GM18520 (cell line): Measurements from ENCODE around the gene CHST11.

ENCODE experiments used
- ATAC-seq: cut with Tn5 transposase; IDR thresholded peaks from one replicate; pipeline ENCODE4 v1.9.1; 2021; ENCODE audit not compliant: unreplicated experiment

Gene CHST11

GRCh38 chr12:104502217-104502616 lies 45.5 kb downstream of the CHST11 start:
- no peak for ATAC-seq

GRCh38 chr12:104502638-104503037 lies 45.9 kb downstream of the CHST11 start:
- no peak for ATAC-seq

- ATAC-seq, result no peak
These were observed 46.4 kb downstream of the CHST11 start for GRCh38 chr12:104503191-104503590.

GRCh38 chr12:104504146-104504545 lies 47.4 kb downstream of the CHST11 start:
- no peak for ATAC-seq

GRCh38 chr12:104505095-104505818 lies 48.5 kb downstream of the CHST11 start:
- ATAC-seq, result peak; percentile 97

GRCh38 chr12:104506676-104507401 lies 50.1 kb downstream of the CHST11 start:
- no peak for ATAC-seq

- no peak for ATAC-seq
These were observed 50.9 kb downstream of the CHST11 start for GRCh38 chr12:104507672-104508071.

- ATAC-seq, result no peak
These were observed 52.2 kb downstream of the CHST11 start for GRCh38 chr12:104508752-104509446.

- ATAC-seq, result no peak
These were observed 53.6 kb downstream of the CHST11 start for GRCh38 chr12:104510145-104510872.

- no peak for ATAC-seq
These were observed 54.2 kb downstream of the CHST11 start for GRCh38 chr12:104510873-104511440.

- ATAC-seq, result no peak
These were observed 56.9 kb downstream of the CHST11 start for GRCh38 chr12:104513681-104514080.

GRCh38 chr12:104514092-104514810 lies 57.5 kb downstream of the CHST11 start:
- no peak for ATAC-seq

- ATAC-seq, result no peak
These were observed 59.2 kb downstream of the CHST11 start for GRCh38 chr12:104515899-104516298.

- ATAC-seq, result no peak
These were observed 60.1 kb downstream of the CHST11 start for GRCh38 chr12:104516821-104517220.

- no peak for ATAC-seq
These were observed 61.1 kb downstream of the CHST11 start for GRCh38 chr12:104517880-104518279.

- ATAC-seq, result no peak
These were observed 62.7 kb downstream of the CHST11 start for GRCh38 chr12:104519190-104520019.

GRCh38 chr12:104520242-104520900 lies 63.6 kb downstream of the CHST11 start:
- ATAC-seq, result peak; percentile 42

- ATAC-seq, result no peak
These were observed 65.0 kb downstream of the CHST11 start for GRCh38 chr12:104521731-104522130.
